GM06990 (cell line): ENCODE results near the gene TP63.

Source experiments
- DNase-seq: peaks from one replicate; pipeline ENCODE4 v3.0.0-alpha.2; 2011; ENCODE audit not compliant: insufficient read length; ENCODE audit errors: extremely low read depth
- H3K27me3 ChIP-seq: replicated peaks from 2 replicates; pipeline ENCODE4 v1.6.0; 2011; ENCODE audit warnings: low read length; ENCODE audit not compliant: control insufficient read depth, insufficient read depth
- H3K36me3 ChIP-seq: 2 replicates; pipeline ENCODE4 v1.5.1; 2011; ENCODE audit warnings: low read length; ENCODE audit not compliant: control insufficient read depth, insufficient read depth
- H3K4me3 ChIP-seq: replicated peaks from 2 replicates; pipeline ENCODE4 v1.5.1; 2011; ENCODE audit warnings: low read depth, mild to moderate bottlenecking, control low read depth, low read length
- TF ChIP-seq, protein P1 (sequence below): IDR thresholded peaks from 2 replicates; pipeline ENCODE4 v1.5.1; 2011; ENCODE audit warnings: low read length, control low read depth, mild to moderate bottlenecking, inconsistent platforms; ENCODE audit not compliant: insufficient read depth, poor library complexity, severe bottlenecking

The TP63 gene

DNA sequence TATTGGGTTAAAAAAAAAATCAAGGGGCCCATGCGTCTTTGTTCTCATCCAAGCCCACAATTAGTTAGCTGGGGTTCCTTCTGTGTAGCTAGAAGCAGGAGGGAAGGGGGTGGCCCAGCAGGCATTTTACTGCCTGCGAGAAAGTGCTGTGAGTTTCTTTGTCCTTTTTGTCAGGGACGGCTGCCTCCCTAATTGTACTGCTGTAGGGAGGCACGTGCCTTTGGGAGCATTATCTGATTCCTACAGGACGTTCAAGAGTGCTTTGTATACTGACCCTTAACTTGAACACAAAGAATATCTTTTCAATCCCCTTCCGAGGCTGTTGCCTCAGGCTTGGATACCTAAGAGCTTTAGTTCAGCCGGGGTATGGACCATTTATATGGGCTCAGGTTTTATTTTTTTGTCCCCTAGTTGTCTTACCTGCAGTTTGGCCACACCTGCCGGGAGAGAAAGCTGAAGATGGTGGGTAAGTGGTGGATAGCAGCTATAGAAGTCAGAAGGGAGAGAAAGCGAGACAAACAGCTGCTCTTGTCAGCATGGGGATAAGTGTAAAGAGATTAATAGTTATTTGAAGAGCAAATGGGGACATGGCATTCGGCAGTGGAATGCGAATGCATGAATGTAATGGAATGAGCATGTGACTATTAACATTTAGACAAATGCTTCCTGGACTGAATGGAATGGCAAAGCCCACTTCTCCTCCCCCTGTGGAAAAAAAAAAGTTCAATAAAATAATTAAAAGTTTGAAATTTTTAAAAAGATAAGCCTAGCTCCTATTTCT lies 175.2 kb downstream of the TP63 start:
- TF ChIP-seq, protein P1, sequence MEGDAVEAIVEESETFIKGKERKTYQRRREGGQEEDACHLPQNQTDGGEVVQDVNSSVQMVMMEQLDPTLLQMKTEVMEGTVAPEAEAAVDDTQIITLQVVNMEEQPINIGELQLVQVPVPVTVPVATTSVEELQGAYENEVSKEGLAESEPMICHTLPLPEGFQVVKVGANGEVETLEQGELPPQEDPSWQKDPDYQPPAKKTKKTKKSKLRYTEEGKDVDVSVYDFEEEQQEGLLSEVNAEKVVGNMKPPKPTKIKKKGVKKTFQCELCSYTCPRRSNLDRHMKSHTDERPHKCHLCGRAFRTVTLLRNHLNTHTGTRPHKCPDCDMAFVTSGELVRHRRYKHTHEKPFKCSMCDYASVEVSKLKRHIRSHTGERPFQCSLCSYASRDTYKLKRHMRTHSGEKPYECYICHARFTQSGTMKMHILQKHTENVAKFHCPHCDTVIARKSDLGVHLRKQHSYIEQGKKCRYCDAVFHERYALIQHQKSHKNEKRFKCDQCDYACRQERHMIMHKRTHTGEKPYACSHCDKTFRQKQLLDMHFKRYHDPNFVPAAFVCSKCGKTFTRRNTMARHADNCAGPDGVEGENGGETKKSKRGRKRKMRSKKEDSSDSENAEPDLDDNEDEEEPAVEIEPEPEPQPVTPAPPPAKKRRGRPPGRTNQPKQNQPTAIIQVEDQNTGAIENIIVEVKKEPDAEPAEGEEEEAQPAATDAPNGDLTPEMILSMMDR = no peak
- no peaks in the 10 kb centered on the region for H3K27me3 ChIP-seq
- no peak overlapping the region for H3K4me3 ChIP-seq
- H3K36me3 ChIP-seq = no peaks in the 10 kb centered on the region; the same call in none of the 2 replicates
- no peak for DNase-seq

GRCh38 chr3:189808246-189809007 lies 177.2 kb downstream of the TP63 start:
- H3K27me3 ChIP-seq = no peaks in the 10 kb centered on the region
- DNase-seq = no peak
- no peak overlapping the region for H3K4me3 ChIP-seq
- no peaks in the 10 kb centered on the region; the same call in none of the 2 replicates for H3K36me3 ChIP-seq
- TF ChIP-seq, protein P1 = no peak

- Histone ChIP-seq H3K4me3 (no peak overlapping the region), H3K27me3 (no peaks in the 10 kb centered on the region), H3K36me3 (no peaks in the 10 kb centered on the region; the same call in none of the 2 replicates)
- TF ChIP-seq, protein P1 = no peak
- DNase-seq = no peak
These were observed 178.4 kb downstream of the TP63 start for GRCh38 chr3:189809583-189809982.

- TF ChIP-seq, protein P1 = no peak
- Histone ChIP-seq H3K27me3 (no peaks in the 10 kb centered on the region), H3K36me3 (no peaks in the 10 kb centered on the region; the same call in none of the 2 replicates), H3K4me3 (no peak overlapping the region)
- DNase-seq = no peak
These were observed 181.7 kb downstream of the TP63 start for GRCh38 chr3:189812806-189813465.

DNA sequence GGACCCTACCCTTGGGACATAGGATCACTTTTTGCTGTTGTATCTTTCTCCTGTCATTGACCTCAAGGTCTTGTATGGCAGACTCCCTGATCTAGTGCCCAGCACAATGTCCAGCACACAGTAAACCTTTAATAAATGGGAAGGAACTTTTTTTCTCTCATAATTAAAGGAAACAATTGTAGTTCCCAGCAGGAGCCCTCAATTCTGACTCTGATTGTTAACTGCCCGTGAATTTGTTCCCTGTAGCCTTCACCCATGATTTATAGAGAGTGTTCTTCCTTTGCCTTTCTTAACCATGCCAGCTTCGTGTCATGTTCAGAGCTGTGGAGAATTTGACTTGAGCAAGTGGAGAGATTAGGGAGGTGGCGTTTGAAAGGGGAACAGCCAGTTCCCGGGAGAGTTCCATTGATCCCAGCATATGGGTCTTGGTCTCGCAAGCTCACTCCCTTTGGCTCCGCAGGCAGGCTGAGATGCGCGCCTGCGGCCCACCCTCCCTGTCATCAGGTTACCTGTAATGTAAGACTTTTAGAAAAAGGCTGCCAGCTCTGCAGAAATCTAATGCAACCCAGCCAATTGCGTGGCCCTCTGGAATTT lies 182.6 kb downstream of the TP63 start:
- no peak for DNase-seq
- Histone ChIP-seq H3K4me3 (no peak overlapping the region), H3K27me3 (no peaks in the 10 kb centered on the region), H3K36me3 (no peaks in the 10 kb centered on the region; the same call in 1 of the 2 replicates)
- TF ChIP-seq, protein P1 = no peak
